B cell (primary cell): ENCODE results near the gene TFAP2D. TPM values are rescaled to one million over a fixed set of nuclear protein-coding genes. Genes with fewer than 3 reads are reported as not detected.

Experiments
- ATAC-seq: fragments of 200-7000 bp; cut with Tn5 transposase; one replicate; pipeline ENCODE4 v1.10.0; 2021; ENCODE audit warnings: low read depth, mild to moderate bottlenecking, moderate number of reproducible peaks, moderate library complexity
- CTCF ChIA-PET: fragments of 350-600 bp; sonication (Branson Sonifier 250); formaldehyde crosslinking; loops from one replicate; lab custom pipeline; 2021; ENCODE audit warnings: antibody characterized with exemption, inconsistent platforms; lab: Charles Lee
- POLR2A ChIA-PET: fragments of 350-600 bp; sonication (Branson Sonifier 250); formaldehyde crosslinking; loops from one replicate; lab custom pipeline; 2021; ENCODE audit warnings: antibody characterized with exemption; lab: Charles Lee
- DNase-seq: peaks from one replicate; pipeline ENCODE4 v3.0.0; 2013
- H2AFZ ChIP-seq: 2 replicates; pipeline ENCODE4 v1.6.1; 2012; ENCODE audit warnings: mild to moderate bottlenecking, low read depth, low read length; ENCODE audit not compliant: insufficient read depth, poor library complexity, severe bottlenecking
- H3K27ac ChIP-seq, 2 donors: 1 replicate in 1 of 2; 2 replicates in 1 of 2; pipeline ENCODE4 v1.5.1; 2012 to 2013; ENCODE audit warnings: low read length in 2 of 2, mild to moderate bottlenecking in 2 of 2, moderate library complexity in 1 of 2
- H3K27me3 ChIP-seq, 4 experiments: fragments of 200-600 bp in 1 of 4; sonication (generic) in 1 of 4; replicated peaks in 1 of 4; 1 replicate in 2 of 4; 2 replicates in 2 of 4; pipeline versions ENCODE4 v1.6.1 to v1.7.0; 2013 to 2016; ENCODE audit warnings: low read length in 3 of 4, mild to moderate bottlenecking in 2 of 4, mixed read lengths in 1 of 4, moderate library complexity in 1 of 4; ENCODE audit not compliant: insufficient read depth in 4 of 4, control insufficient read depth in 3 of 4; ENCODE audit errors: control extremely low read depth in 1 of 4
- H3K36me3 ChIP-seq, 2 experiments: replicated peaks in 1 of 2; 1 replicate in 1 of 2; 2 replicates in 1 of 2; pipeline versions ENCODE4 v1.6.1 to v1.7.1; 2013; ENCODE audit warnings: low read length in 1 of 2; ENCODE audit not compliant: insufficient read depth in 2 of 2, control insufficient read depth in 1 of 2; ENCODE audit errors: control extremely low read depth in 1 of 2, extremely low read depth in 1 of 2
- H3K4me1 ChIP-seq, 2 donors: fragments of 200-600 bp in 1 of 2; sonication (generic) in 1 of 2; 1 replicate in 1 of 2; 2 replicates in 1 of 2; pipeline versions ENCODE4 v1.5.1 to v1.6.1; 2013 to 2017; ENCODE audit warnings: low read length in 2 of 2; ENCODE audit not compliant: control insufficient read depth in 2 of 2, insufficient read depth in 2 of 2
- H3K4me2 ChIP-seq: replicated peaks from 2 replicates; pipeline ENCODE3; 2012; ENCODE audit warnings: mild to moderate bottlenecking, low read depth, low read length; ENCODE audit not compliant: poor library complexity, severe bottlenecking
- H3K4me3 ChIP-seq, 5 experiments: fragments of 200-600 bp in 1 of 5; sonication (generic) in 1 of 5; 1 replicate in 3 of 5; 2 replicates in 2 of 5; pipeline versions ENCODE4 v1.5.1 to v1.7.0; 2011 to 2016; ENCODE audit warnings: low read length in 4 of 5, mild to moderate bottlenecking in 4 of 5, low read depth in 2 of 5, control low read depth in 1 of 5, moderate library complexity in 1 of 5; ENCODE audit not compliant: insufficient read depth in 1 of 5; ENCODE audit errors: control extremely low read depth in 1 of 5, extremely low read depth in 1 of 5
- H3K79me2 ChIP-seq: fragments of 200-600 bp; sonication (generic); one replicate; pipeline ENCODE4 v1.6.0; 2016; ENCODE audit warnings: low read length; ENCODE audit not compliant: control insufficient read depth, insufficient read depth
- H3K9ac ChIP-seq: fragments of 200-600 bp; sonication (generic); 2 replicates; pipeline ENCODE4 v1.6.1; 2017; ENCODE audit warnings: mild to moderate bottlenecking, low read length, moderate library complexity
- H3K9me3 ChIP-seq, 3 donors: one replicate each; pipeline versions ENCODE4 v1.6.1 to v1.7.1; 2013; ENCODE audit warnings: low read length in 2 of 3; ENCODE audit not compliant: control insufficient read depth in 2 of 3, insufficient read depth in 1 of 3; ENCODE audit errors: control extremely low read depth in 1 of 3
- H4K20me1 ChIP-seq: 2 replicates; pipeline ENCODE4 v1.6.0; 2012; ENCODE audit warnings: mild to moderate bottlenecking, low read length; ENCODE audit not compliant: insufficient read depth, control insufficient read depth, poor library complexity, severe bottlenecking
- H3K27ac Mint-ChIP-seq: one replicate; pipeline ENCODE4 v1.8.0; 2021; ENCODE audit warnings: mixed read lengths
- H3K27me3 Mint-ChIP-seq: one replicate; pipeline ENCODE4 v1.8.0; 2021; ENCODE audit warnings: mixed read lengths
- H3K4me1 Mint-ChIP-seq: one replicate; pipeline ENCODE4 v1.8.0; 2021; ENCODE audit warnings: mixed read lengths
- H3K4me3 Mint-ChIP-seq: one replicate; pipeline ENCODE4 v1.8.0; 2021; ENCODE audit warnings: mixed read lengths
- H3K9me3 Mint-ChIP-seq: one replicate; pipeline ENCODE4 v1.8.0; 2022; ENCODE audit warnings: mixed read lengths; ENCODE audit not compliant: insufficient read depth
- EZH2 ChIP-seq: IDR thresholded peaks from 2 replicates; pipeline ENCODE4 v1.6.1; 2012; ENCODE audit warnings: borderline replicate concordance, low read depth, mild to moderate bottlenecking, moderate library complexity, low read length; ENCODE audit not compliant: insufficient read depth, poor library complexity, severe bottlenecking
- WGBS: methylation state at CpG from one replicate; pipeline ENCODE4 v1.1.5; 2013; ENCODE audit warnings: missing lambda C conversion rate; ENCODE audit not compliant: insufficient coverage; 5-methylcytosine and 5-hydroxymethylcytosine counted together
- intact Hi-C: fragments of 100-400 bp; cut with micrococcal nuclease; formaldehyde crosslinking; loops from one replicate; pipeline ENCODE4 v1.10.0; 2022
- polyA plus RNA-seq: library from polyadenylated mRNA; depleted of rRNA; stranded (reverse); fragments of >200 nt; gene quantifications from 2 replicates; pipeline ENCODE4 v1.2.3, GENCODE V29; 2012
- total RNA-seq, 2 donors: library from RNA; stranded (reverse); fragments of 120-200 nt in 1 of 2; gene quantifications; 1 replicate in 1 of 2; 2 replicates in 1 of 2; pipeline versions ENCODE4 v1.2.3 to v1.2.4, GENCODE V29; 2013 to 2022
- TF ChIP-seq, protein P1 (sequence below): fragments of 200-600 bp; IDR thresholded peaks from one replicate; pipeline ENCODE4 v1.8.0; 2022; ENCODE audit warnings: antibody characterized with exemption, mild to moderate bottlenecking

The TFAP2D gene
- total and polyA plus RNA-seq, 2 donors (not counting 1 experiment from before 2014, with no cell fraction given): not detected

- ChIA-PET POLR2A (no interaction called here), CTCF (no interaction called here)
- no peak overlapping the region for H3K4me3 ChIP-seq
- no peaks in the 10 kb centered on the region for H3K4me1 ChIP-seq
- peaks cover 0 to 21% (median 6%) of the 10 kb centered on the region in 3 donors for H3K9me3 ChIP-seq
- no peaks in the 10 kb centered on the region for H3K79me2 ChIP-seq
- peaks cover 0 to 42% (median 21%) of the 10 kb centered on the region in 4 experiments for H3K27me3 ChIP-seq
- no peak overlapping the region for H3K9ac ChIP-seq
- DNase-seq (no peak), ATAC-seq (no peak)
- H2AFZ ChIP-seq: no peak overlapping the region
- H3K27ac Mint-ChIP-seq: no peak overlapping the region
- no peaks in the 10 kb centered on the region for H3K36me3 ChIP-seq
- H3K9me3 Mint-ChIP-seq: no peaks in the 10 kb centered on the region
- no peaks in the 10 kb centered on the region for H3K4me1 Mint-ChIP-seq
- H3K4me2 ChIP-seq: no peak overlapping the region
- H3K27ac ChIP-seq: no peak overlapping the region
- 0% methylated on average over 1 of the region's 9 CpGs for WGBS
- intact Hi-C loops: no loop called here
- H3K4me3 Mint-ChIP-seq: no peak overlapping the region
- H4K20me1 ChIP-seq: no peaks in the 10 kb centered on the region
- H3K27me3 Mint-ChIP-seq: peaks cover 72% of the 10 kb centered on the region
- TF ChIP-seq, protein P1, sequence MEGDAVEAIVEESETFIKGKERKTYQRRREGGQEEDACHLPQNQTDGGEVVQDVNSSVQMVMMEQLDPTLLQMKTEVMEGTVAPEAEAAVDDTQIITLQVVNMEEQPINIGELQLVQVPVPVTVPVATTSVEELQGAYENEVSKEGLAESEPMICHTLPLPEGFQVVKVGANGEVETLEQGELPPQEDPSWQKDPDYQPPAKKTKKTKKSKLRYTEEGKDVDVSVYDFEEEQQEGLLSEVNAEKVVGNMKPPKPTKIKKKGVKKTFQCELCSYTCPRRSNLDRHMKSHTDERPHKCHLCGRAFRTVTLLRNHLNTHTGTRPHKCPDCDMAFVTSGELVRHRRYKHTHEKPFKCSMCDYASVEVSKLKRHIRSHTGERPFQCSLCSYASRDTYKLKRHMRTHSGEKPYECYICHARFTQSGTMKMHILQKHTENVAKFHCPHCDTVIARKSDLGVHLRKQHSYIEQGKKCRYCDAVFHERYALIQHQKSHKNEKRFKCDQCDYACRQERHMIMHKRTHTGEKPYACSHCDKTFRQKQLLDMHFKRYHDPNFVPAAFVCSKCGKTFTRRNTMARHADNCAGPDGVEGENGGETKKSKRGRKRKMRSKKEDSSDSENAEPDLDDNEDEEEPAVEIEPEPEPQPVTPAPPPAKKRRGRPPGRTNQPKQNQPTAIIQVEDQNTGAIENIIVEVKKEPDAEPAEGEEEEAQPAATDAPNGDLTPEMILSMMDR: no peak
Measured at GRCh38 chr6:50717734-50718457, 4.6 kb downstream of the TFAP2D start.

GRCh38 chr6:50718566-50718965 is 5.2 kb downstream of the TFAP2D start:
- H3K4me3 Mint-ChIP-seq: no peak overlapping the region
- ATAC-seq (no peak), DNase-seq (no peak)
- H3K4me1 Mint-ChIP-seq: no peaks in the 10 kb centered on the region
- Histone ChIP-seq H4K20me1 (no peaks in the 10 kb centered on the region), H3K36me3 (no peaks in the 10 kb centered on the region), H3K4me2 (no peak overlapping the region), H3K9me3 (peaks cover 0 to 25% (median 4%) of the 10 kb centered on the region in 3 donors), H3K27ac (no peak overlapping the region), H3K4me1 (no peaks in the 10 kb centered on the region), H3K79me2 (no peaks in the 10 kb centered on the region), H3K9ac (no peak overlapping the region), H3K4me3 (no peak overlapping the region), H3K27me3 (peaks cover 0 to 45% (median 24%) of the 10 kb centered on the region in 4 experiments), H2AFZ (no peak overlapping the region)
- intact Hi-C loops: no loop called here
- TF ChIP-seq, protein P1: no peak
- no peak for TF ChIP-seq EZH2
- H3K27me3 Mint-ChIP-seq: peaks cover 72% of the 10 kb centered on the region
- 20% methylated on average over 1 of the region's 2 CpGs for WGBS
- CTCF ChIA-PET: no interaction called here
- H3K27ac Mint-ChIP-seq: no peak overlapping the region
- POLR2A ChIA-PET: no interaction called here
- H3K9me3 Mint-ChIP-seq: no peaks in the 10 kb centered on the region
